Measurements from ENCODE around the gene MLEC.
"Not testable (repeated sequence)": the region's sequence is repeated elsewhere in the genome, so short reads cannot be mapped to it uniquely, and the experiment has no call there.

The MLEC gene

GRCh38 chr12:120663741-120664140 lies 23.2 kb upstream of the MLEC start:
- DNase-seq = no peak

- no peak for DNase-seq
Measured at GRCh38 chr12:120666571-120667390, 20.2 kb upstream of the MLEC start.

DNA sequence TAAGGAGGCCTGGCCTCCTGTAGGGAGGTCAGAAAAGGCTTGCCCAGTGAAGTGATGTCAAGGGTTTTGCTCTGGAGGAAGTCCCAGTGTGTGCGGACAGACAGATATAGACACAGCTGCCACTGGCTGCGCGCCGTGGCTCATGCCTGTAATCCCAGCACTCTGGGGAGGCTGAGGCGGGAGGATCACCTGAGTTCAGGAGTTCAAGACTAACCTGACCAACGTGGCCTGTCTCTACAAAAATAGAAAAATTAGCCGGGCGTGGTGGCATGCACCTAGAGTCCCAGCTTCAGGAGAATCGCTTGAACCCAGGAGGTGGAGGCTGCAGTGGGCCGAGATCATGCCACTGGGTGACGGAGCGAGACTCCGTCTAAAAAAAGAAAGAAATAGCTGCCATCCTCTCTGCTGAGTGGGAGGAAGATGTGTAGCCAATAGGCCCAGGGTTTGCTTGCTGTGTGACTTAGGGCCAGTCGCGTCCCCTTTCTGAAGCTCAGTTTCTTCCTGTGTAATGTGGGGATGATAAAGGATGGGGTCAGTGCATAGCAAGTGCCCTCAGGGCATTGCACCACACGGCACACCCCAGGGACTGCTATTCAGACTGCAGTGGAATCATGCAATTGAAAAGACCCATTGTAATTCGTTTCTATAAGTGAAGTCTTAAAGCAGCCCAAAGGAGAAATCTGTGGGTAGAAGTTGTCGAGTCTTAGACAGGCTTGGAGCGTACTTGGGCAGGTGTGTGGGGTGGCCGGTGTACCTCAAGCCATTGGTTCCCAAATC lies 18.7 kb upstream of the MLEC start:
- DNase-seq = no peak

GRCh38 chr12:120668868-120669840 lies 17.8 kb upstream of the MLEC start:
- DNase-seq = no peak

DNA sequence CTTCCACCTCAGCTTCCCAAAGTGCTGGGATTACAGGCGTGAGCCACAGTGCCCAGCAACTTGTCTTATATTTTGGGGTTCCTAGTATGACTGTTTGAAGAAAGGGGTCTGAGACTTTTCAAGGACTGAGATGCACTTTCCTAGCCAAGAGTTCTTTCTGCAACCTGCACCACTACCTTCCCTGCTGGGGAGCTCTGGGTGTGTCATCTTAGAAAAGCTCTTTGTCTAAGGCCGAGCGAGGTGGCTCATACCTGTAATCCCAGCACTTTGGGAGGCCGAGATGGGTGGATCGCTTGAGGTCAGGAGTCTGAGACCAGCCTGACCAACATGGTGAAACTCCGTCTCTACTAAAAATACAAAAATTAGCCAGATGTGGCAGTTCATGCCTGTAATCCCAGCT lies 16.7 kb upstream of the MLEC start:
- not testable (repeated sequence) for DNase-seq

DNA sequence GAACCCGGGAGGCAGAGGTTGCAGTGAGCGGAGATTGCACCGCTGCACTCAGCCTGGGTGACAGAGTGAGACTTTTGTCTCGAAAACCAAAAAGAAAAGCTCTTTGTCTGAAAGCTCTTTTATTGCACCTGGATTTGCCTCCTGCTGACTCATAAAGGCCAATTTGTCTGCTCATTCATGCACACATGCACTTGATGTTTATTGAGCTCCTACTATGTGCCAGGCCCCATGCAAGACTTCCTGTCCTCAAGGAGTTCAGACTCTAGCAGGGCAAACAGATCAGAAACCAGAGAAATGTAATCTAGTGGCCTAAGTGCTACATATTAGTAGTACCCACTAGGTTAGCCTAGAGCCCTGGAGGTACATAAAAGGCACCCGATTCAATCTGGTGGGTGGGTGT lies 16.3 kb upstream of the MLEC start:
- no peak for DNase-seq

DNA sequence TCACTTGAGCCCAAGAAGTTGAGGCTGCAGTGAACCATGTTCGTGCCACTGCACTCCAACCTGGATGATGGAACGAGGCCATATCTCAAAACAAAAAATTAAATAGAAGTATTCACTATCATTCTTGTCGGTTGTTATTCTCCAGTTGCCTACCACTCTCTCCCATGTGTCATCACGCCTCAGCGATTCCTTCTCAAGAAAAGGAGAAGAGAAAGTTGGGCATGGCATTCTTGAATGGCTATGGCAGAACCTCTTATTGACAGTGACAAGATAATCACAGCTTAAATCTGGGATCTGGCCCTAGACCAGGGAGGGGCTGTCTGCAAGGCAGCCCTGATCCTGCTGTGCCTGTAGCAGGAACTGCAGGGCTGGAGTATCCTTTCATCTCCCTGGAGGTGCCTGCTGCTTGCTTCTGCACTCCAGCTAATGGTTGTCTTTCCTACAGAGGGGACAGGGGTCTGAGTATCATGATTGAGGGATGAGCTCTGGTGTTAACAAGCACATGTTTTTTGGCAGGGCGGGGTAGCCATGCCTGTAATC lies 12.8 kb upstream of the MLEC start:
- no peak for DNase-seq

DNA sequence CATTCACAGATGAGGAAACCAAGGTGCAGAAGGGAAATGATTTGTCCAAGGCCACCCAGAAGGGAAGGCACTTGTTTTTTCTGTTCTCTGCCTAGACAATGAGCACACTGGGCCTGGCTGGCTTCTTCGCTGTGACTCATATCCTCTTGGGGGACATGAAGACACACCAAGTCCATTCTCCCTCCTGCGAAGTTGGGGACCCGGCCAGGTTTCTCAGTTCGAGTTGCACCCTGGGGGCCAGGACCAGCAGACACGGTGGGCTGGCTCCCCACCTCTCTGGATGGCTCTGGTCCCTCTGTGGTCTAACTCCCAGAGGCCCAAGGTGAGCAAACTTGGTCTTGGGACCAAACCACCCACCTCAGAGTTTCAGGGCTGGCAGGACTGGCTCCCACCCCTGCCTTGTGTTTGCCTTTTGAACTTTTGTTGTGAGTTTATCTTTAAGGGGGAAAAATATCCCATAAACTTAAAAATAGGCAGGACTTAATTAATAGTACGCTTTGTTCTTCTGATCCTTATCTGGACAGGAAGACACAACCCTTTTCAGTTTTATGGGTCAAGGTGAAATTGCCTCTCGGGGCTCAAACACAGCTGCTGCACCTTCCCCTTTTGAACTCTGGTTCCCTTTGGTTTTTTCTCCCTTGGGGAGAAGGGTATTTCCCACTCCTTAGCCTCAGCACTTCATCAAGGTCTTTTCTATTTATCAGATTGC lies 9.0 kb upstream of the MLEC start:
- no peak for DNase-seq

- DNase-seq = no peak
Measured at GRCh38 chr12:120678572-120678971, 8.4 kb upstream of the MLEC start.

DNA sequence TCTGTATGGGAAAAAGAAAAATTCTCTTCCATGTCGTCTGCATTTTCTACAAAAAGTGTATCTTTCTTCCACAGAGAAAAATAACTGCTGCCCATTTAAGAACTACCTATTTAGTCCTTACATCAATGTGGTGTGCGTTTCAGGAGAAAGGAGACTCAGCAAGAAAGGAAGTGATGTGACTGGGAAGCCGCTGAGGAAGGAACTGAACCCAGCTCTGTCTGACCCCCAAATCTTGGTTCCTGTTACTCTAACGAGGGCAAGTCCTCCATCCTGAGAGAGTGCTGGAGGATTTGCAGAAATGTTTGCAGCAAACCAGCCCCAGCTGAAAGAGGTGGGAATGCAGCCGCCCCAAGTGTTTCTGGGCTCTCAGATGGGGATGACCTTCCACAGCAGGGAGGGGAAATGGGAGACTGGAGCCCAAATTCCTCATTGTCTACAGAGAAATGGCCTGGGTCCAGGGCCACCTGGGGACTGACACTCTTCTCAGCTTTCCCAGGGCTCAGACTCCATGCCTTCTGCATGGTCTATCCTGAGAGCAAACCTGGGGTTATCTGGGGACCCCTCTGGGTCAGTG lies 6.7 kb upstream of the MLEC start:
- no peak for DNase-seq

DNA sequence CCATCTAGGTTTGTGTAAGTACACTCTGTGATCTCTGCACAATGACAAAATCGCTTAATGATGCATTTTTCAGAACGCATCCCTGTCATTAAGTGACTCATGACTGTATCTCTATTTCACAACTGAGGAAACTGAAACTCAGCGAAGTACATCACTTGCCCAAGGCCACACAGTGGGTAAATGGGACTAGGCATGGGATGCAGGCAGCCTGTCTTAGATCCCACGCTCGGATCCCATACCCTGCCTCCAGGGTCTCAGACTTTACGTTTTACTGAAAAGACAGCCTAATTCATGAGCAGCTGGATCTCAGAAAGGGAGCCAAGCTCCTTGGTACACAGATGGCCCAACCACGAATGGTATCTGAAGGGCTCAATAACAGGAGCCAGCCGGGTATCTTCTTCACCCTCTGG lies 2.4 kb upstream of the MLEC start:
- DNase-seq = no peak

GRCh38 chr12:120685522-120685921 lies 1.4 kb upstream of the MLEC start:
- no peak for DNase-seq

DNA sequence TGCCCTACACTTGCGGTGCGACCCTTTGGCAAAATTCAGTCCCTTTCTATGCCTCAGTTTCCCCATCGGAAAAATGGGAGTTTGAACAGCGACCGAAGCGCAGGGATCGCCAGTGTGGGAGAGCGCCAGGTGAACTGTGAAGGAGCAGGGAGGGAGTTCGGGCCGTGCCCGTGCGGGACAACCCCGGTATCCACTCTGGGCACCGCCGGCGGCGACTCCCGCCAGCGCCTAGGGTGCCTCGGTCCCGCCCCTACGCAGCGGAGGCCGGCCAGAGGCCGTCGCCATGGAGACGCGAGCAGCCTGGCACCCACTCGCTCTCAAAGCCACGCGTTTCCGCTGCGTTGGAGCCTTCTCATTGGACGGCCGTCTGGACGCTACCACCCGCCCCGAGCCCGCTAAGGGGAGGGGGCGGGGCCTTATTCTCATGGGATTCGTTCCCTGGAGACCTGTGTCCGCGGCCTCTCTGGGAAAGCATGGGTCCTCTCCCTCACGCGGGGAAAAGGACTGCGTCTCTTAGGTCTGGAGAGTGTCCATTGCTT lies 729 bp upstream of the MLEC start:
- peak; percentile 92 for DNase-seq

GRCh38 chr12:120687578-120688289 lies 785 bp downstream of the MLEC start:
- DNase-seq = no peak

- no peak for DNase-seq
Measured at GRCh38 chr12:120688527-120689071, 1.6 kb downstream of the MLEC start.

DNA sequence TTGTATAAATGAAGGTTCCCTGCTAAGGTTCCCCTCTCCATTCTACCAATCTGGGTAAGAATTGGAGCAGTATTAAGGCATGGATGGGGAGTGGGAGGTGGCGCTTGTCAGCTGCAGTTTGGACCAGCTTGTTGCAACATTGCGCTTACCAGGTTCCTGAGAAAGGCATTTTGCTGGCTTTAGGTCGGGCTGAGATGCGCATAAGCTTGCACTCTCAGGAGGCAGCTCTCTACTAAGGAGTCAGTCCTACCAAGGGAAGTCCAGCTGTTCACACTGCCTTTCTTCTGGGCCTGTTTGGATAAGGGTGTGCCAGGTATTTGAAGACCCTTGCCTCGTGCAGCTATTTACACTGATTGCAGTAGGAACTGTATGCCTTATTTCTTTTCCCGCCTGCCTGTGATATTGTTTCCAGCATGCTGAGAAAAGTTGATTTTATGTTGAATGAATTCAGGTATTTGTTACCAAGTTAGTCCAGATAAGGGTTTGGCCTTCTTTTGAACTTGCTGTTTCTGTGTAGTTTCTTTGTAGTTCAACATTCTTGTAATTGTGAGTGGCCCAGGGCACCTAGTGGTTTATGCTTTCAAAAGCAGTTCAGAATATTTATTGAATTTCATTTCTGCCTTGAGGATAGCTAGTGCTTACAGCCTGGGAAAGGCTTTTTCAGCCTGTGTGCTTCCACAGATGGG lies 2.6 kb downstream of the MLEC start:
- DNase-seq = no peak

- DNase-seq = no peak
Measured at GRCh38 chr12:120690083-120690450, 3.1 kb downstream of the MLEC start.

- DNase-seq = no peak
Measured at GRCh38 chr12:120690978-120691377, 4.0 kb downstream of the MLEC start.

DNA sequence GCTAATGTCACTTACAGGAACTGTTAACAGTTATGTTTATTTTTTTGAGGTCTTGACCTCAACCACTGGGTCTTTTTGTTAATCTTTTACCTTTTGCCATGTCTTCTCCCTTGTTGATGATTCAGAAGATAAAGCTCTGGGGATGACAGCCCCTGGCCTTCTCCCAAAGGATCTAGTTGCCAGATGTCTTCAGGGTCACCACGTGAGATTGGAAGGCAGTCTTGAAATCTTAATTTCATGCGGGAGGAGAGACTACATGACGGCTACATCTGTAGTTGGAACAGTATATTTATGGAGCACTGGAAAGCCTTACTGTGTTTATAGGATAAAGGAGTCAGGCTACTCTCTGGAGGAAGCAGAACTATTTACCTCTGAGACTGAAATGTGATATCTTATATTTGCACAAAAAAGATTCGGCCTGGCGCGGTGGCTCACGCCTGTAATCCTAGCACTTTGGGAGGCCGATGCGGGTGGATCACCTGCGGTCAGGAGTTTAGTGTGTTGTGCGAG lies 5.6 kb downstream of the MLEC start:
- no peak for DNase-seq

DNA sequence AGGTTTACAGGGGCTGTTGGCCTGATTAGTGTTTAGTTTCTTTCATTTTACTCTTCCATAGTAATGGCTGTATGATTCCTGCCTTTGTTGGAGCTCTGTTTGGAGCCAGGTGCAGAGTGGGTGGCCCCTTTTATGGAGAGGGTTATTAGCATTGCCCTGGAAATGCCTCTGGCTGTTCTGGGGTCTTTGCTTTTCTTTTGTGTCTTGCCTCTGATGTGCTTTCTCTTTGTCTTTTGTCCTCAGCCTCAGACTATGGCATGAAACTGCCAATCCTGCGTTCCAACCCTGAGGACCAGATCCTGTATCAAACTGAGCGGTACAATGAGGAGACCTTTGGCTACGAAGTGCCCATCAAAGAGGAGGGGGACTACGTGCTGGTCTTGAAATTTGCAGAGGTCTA lies 6.9 kb downstream of the MLEC start:
- no peak for DNase-seq

Data from NCI-H1694 treated with DMSO at 0.1 percent for 48 hours (cell line).